Thymus (tissue), 11 donors: ENCODE results near the gene HSD17B3. TPM values are rescaled to one million over a fixed set of nuclear protein-coding genes. Genes with fewer than 3 reads are reported as not detected.

Source experiments
- DNase-seq, 9 donors: peaks; one replicate each; pipeline ENCODE4 v3.0.0-alpha.2; 2013; ENCODE audit warnings: low spot score in 9 of 9, low read depth in 6 of 9, missing footprints in 1 of 9
- H3K27ac ChIP-seq, 2 donors: one replicate each; pipeline ENCODE4 v1.5.1; 2013; ENCODE audit warnings: control low read depth in 1 of 2, low read depth in 1 of 2, low read length in 1 of 2, mild to moderate bottlenecking in 1 of 2, moderate library complexity in 1 of 2
- H3K27me3 ChIP-seq, 2 donors: one replicate each; pipeline ENCODE4 v1.5.1; 2013; ENCODE audit warnings: low read length in 1 of 2; ENCODE audit not compliant: control insufficient read depth in 2 of 2, insufficient read depth in 1 of 2
- H3K36me3 ChIP-seq, 2 donors: one replicate each; pipeline ENCODE4 v1.5.1; 2013; ENCODE audit warnings: low read length in 1 of 2, mild to moderate bottlenecking in 1 of 2, moderate library complexity in 1 of 2; ENCODE audit not compliant: control insufficient read depth in 2 of 2, insufficient read depth in 2 of 2
- H3K4me1 ChIP-seq, 2 donors: one replicate each; pipeline ENCODE4 v1.5.1; 2013; ENCODE audit warnings: low read length in 2 of 2; ENCODE audit not compliant: control insufficient read depth in 2 of 2, insufficient read depth in 2 of 2
- H3K4me3 ChIP-seq, 2 donors: one replicate each; pipeline ENCODE4 v1.5.1; 2013; ENCODE audit warnings: low read length in 2 of 2, control low read depth in 1 of 2, mild to moderate bottlenecking in 1 of 2
- H3K9me3 ChIP-seq, 2 donors: one replicate each; pipeline ENCODE4 v1.5.1; 2013; ENCODE audit warnings: low read length in 1 of 2, mild to moderate bottlenecking in 1 of 2; ENCODE audit not compliant: control insufficient read depth in 2 of 2, insufficient read depth in 1 of 2
- WGBS: extraction: QIAGEN DNeasy Blood & Tissue Kit; methylation state at CpG from one replicate; pipeline ENCODE4 v1.1.7; 2013; 5-methylcytosine and 5-hydroxymethylcytosine counted together
- polyA plus RNA-seq: library from polyadenylated mRNA; stranded (reverse); fragments of 200-250 nt; gene quantifications from one replicate; pipeline ENCODE4 v1.2.3, GENCODE V29; 2013
- total RNA-seq: library from RNA; stranded (reverse); fragments of 120-200 nt; gene quantifications from one replicate; pipeline ENCODE4 v1.2.4, GENCODE V29; 2013
- donor health status: healthy.

HSD17B3 gene
- total and polyA plus RNA-seq, 2 donors = 0.28 to 8.4 TPM

DNA sequence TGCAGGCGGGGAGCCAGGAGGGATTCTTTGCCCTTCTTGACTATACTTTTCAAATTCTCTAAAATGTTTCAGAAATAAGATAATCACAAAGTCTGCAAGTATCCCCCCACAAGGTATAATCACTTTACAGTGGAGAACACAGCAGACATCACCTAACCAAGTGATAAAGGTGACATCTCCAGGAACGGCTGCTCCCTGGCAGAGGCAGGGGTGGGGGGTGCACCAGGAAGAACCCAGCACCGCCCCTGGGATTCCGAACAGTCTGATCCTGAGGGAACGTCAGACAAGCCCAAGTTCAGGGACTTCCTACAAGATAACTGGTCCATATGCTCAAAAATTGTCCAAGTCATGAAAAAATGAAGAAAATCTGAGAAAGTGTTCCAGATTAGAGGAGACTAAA lies 85.4 kb downstream of the HSD17B3 start:
- Histone ChIP-seq H3K4me3 (no peak overlapping the region), H3K27me3 (peaks cover 19 to 56% of the 10 kb centered on the region in 2 donors), H3K36me3 (no peaks in the 10 kb centered on the region), H3K9me3 (peaks cover 0 to 6% of the 10 kb centered on the region in 2 donors), H3K4me1 (peaks cover 5 to 13% of the 10 kb centered on the region in 2 donors), H3K27ac (no peak overlapping the region)
- no peak for DNase-seq
- WGBS = 85% methylated on average over 5 of the region's 5 CpGs

DNA sequence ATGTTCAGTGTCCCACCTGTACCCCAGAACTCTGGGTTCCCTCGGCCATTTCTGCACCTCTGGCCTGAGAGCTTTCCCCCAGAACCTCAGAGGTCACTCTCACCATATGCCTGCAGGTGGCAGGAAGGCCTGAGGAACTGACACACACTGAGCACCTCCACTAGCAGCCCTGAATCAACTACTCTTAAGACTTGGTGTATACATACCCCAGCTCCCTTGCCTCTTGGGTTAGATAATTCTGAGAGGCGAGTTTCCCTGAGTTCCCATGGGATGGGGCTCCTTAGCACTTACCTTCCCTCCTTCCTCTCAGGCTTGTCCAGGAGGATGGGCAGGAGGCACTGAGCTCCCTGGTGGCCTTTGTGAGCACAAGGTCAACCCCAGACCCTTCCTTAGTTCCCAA lies 86.1 kb downstream of the HSD17B3 start:
- H3K27me3 ChIP-seq = peaks cover 19 to 57% of the 10 kb centered on the region in 2 donors
- peaks cover 5 to 13% of the 10 kb centered on the region in 2 donors for H3K4me1 ChIP-seq
- no peak overlapping the region for H3K4me3 ChIP-seq
- H3K9me3 ChIP-seq = peaks cover 0 to 6% of the 10 kb centered on the region in 2 donors
- DNase-seq = no peak
- no peaks in the 10 kb centered on the region for H3K36me3 ChIP-seq
- H3K27ac ChIP-seq = no peak overlapping the region
- 87% methylated on average over 2 of the region's 2 CpGs for WGBS

DNA sequence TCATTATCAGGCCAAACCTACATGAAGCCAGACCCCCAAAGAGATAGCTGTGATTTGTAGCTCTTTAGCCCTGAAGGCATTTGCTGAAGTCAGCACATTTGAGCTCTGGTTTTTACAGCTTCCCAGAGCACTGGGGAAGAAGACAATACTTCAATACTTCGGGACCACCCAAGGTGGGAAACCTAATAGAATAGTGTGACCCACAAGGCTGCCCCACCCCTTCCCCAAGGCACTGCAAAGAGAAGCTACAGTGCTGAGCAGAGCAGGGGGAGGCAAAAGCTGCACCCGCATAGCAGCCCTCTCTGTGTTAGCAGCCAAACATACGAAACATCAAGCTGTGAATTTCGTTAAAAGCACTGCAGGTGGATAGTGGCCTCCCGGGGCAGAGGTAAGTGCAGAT lies 87.3 kb downstream of the HSD17B3 start:
- H3K27me3 ChIP-seq = peaks cover 19 to 50% of the 10 kb centered on the region in 2 donors
- no peak overlapping the region for H3K4me3 ChIP-seq
- peaks cover 0 to 6% of the 10 kb centered on the region in 2 donors for H3K9me3 ChIP-seq
- no peaks in the 10 kb centered on the region for H3K36me3 ChIP-seq
- H3K27ac ChIP-seq = no peak overlapping the region
- H3K4me1 ChIP-seq = peaks cover 5 to 13% of the 10 kb centered on the region in 2 donors
- 48% methylated on average over 5 of the region's 5 CpGs for WGBS
- DNase-seq = no peak

DNA sequence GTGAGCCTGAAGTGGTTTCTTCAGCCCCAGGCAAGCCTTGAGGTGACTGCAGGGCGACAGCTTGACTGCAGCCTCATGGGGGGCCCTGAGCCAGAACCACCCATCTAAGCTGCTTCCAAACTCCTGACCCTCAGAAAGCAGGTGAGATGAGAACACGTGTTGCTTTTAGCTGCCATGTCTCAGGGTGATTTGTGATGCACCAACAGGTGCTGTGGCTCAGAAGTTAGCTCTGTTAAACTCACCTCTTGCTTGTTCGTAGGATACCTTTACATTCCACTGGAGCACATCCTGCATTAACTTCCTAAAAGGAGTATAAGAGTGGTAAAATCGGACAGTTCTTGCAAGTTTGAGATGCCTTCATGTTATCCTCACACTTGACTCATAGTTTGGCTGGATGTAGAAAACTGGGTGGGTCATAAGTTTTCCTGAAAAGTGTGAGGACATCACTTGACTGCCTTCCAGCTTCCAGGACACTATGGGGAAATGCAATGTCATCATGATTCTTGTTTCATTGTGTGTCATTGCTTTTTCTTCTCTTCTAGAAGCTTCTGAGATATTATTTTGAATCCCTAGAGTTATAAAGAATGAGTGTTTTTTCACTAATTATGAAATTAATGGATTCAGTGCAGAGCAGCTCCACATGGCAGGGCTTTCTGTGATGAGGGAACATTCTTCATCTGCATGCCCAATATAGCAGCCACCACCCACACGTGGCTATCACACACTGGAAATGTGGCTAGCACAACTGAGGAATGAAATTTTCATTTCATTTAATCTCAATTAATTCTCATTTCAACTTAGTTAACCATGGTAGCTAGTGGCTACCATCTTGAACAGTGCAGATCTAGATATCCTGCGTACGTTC lies 92.3 kb downstream of the HSD17B3 start:
- H3K27ac ChIP-seq = no peak overlapping the region
- no peaks in the 10 kb centered on the region for H3K9me3 ChIP-seq
- H3K4me1 ChIP-seq = peaks cover 0 to under 1% of the 10 kb centered on the region in 2 donors
- H3K36me3 ChIP-seq = no peaks in the 10 kb centered on the region
- H3K27me3 ChIP-seq = peaks cover 0 to 6% of the 10 kb centered on the region in 2 donors
- no peak overlapping the region for H3K4me3 ChIP-seq
- 92% methylated on average over 7 of the region's 7 CpGs for WGBS
- DNase-seq = no peak

DNA sequence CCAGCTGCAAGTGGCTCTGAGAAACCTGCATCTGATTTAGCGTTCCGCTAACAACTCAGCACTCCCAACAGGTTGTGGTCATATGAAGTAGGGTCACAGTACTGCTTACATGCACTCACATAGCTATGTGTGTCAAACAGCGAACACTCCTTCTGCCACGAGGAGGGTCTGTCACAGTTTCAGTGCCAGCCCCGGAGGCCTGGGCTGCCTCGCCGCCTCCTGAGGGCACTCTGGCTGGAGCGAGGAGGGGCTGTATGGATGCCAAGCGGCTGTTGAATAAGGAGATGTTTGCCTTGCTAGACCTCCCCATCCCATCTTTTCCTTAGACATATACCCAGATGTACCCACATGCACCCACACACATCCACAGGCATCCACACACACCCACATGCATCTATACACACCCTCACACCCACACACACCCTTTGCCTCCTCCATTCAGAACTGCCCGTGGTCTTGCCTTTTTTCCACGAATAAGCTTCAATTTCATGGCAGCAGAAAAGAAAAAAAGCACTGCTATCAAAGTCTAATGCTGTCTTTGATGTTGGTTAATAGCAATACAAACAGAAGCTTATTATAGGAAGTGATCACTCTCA lies 95.7 kb downstream of the HSD17B3 start:
- H3K27me3 ChIP-seq = peaks cover 0 to 5% of the 10 kb centered on the region in 2 donors
- no peaks in the 10 kb centered on the region for H3K9me3 ChIP-seq
- 92% methylated on average over 11 of the region's 11 CpGs for WGBS
- H3K4me3 ChIP-seq = no peak overlapping the region
- no peak overlapping the region for H3K27ac ChIP-seq
- peaks cover 0 to 14% of the 10 kb centered on the region in 2 donors for H3K4me1 ChIP-seq
- no peak for DNase-seq
- H3K36me3 ChIP-seq = no peaks in the 10 kb centered on the region

DNA sequence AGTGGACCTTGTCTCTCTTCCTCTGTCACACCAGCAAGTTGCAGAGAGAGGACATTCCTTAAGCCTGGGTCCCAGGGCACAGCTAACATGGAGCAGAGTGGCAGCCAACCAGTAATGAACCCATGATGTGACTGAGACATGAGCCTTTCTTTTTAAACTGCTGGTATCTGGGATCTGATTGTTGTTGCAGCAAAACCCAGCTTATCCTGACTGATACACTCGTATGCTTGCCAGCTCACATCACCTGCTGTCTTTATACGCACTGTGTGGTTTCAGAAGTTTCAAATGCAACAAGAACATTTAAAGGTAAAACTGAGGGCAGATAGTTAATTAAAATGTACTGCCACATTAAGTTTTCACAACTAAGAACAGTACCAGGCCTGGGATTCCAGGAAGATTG lies 97.1 kb downstream of the HSD17B3 start:
- no peak for DNase-seq
- Histone ChIP-seq H3K9me3 (no peaks in the 10 kb centered on the region), H3K4me1 (peaks cover 0 to 14% of the 10 kb centered on the region in 2 donors), H3K27ac (no peak overlapping the region), H3K27me3 (peaks cover 2 to 3% of the 10 kb centered on the region in 2 donors), H3K36me3 (no peaks in the 10 kb centered on the region), H3K4me3 (no peak overlapping the region)
- WGBS = 97% methylated on average over 2 of the region's 2 CpGs

DNA sequence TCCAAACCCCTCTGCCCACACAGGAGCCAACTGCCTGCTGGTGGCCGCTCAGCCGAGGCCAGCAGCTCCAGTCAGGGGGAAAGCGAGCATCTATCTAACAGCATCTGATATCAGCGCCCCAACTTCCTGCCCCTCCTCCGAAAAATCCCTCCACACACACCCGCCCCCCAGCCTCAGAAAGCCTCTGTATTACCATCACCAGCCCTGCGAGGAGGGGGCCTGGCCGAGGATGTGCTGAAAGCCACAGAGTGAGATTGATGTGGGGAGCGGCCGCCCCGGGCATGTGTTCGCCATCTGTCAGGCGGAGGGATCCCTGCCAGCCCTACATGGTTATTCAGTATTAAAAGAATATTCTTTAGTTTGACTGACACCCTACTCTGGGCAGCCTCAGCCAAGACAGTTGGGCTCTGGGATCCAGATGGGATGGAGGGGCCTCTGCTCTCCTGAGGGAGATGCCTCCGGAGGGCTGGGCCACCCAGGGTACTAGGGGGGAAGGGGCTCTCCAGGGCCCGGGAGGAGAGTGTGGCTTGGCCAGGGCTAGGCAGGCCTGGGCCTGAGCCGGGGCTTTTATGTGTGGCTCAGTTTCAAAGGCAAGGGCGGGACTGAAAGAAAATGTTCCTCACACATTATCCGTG lies 98.0 kb downstream of the HSD17B3 start:
- Histone ChIP-seq H3K27ac (no peak overlapping the region), H3K27me3 (peaks cover 2 to 3% of the 10 kb centered on the region in 2 donors)
- DNase-seq = peak in 3 of 9 donors; percentile 9 to 57 (median 16)

DNA sequence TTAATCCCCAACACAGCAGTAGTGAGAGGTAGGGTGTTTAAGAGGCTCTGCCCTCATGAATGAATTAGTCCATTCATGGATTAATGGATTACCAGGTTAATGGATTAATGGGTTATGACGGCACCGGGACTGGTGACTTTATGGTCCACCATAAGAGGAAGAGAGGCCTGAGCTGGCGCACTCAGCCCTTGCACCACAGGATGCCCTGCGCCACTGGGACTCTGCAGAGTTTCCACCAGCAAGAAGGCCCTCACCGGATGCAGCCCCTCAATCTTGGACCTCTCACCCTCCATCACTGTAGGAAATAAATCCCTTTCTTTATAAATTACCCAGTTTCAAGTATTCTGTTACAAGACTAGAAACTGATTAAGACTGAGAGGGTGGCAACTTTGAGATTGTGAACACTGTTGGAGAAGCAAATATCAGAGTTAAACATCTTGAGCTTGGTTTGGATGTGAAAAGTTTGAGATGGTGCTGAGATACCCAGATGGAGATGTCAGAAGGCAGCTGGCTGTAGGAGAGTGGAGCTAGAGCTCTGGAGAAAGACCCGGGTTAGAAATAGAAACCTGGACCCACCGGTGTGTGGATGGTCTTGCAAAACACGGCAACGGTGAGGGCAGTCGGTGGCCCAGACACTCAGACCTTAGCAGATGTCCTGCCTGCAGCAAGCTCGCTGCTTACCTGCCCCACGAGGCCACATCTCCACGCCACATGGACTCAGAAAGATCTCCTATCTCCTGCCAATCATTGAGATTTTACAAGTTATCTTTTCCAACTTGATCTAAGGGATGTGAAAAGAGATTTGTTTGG lies 98.8 kb downstream of the HSD17B3 start:
- WGBS = 97% methylated on average over 13 of the region's 13 CpGs
- Histone ChIP-seq H3K4me3 (no peak overlapping the region), H3K27ac (no peak overlapping the region), H3K27me3 (peaks cover 3 to 4% of the 10 kb centered on the region in 2 donors), H3K9me3 (no peaks in the 10 kb centered on the region), H3K4me1 (peaks cover 0 to 17% of the 10 kb centered on the region in 2 donors), H3K36me3 (no peaks in the 10 kb centered on the region)
- DNase-seq = no peak

More for the DNA sequence above, 98.0 kb downstream of the HSD17B3 start:
- 63% methylated on average over 18 of the region's 18 CpGs for WGBS
- H3K4me1 ChIP-seq = peaks cover 0 to 15% of the 10 kb centered on the region in 2 donors
- no peaks in the 10 kb centered on the region for H3K9me3 ChIP-seq
- no peak overlapping the region for H3K4me3 ChIP-seq
- no peaks in the 10 kb centered on the region for H3K36me3 ChIP-seq
